Measurements from ENCODE around the gene MINDY4. TPM values are rescaled to one million over a fixed set of nuclear protein-coding genes. Genes with fewer than 3 reads are reported as not detected.

The MINDY4 gene
- total RNA-seq, 6 experiments from 2014 or later = 1.2 to 3.2 (median 2.3) TPM

DNA sequence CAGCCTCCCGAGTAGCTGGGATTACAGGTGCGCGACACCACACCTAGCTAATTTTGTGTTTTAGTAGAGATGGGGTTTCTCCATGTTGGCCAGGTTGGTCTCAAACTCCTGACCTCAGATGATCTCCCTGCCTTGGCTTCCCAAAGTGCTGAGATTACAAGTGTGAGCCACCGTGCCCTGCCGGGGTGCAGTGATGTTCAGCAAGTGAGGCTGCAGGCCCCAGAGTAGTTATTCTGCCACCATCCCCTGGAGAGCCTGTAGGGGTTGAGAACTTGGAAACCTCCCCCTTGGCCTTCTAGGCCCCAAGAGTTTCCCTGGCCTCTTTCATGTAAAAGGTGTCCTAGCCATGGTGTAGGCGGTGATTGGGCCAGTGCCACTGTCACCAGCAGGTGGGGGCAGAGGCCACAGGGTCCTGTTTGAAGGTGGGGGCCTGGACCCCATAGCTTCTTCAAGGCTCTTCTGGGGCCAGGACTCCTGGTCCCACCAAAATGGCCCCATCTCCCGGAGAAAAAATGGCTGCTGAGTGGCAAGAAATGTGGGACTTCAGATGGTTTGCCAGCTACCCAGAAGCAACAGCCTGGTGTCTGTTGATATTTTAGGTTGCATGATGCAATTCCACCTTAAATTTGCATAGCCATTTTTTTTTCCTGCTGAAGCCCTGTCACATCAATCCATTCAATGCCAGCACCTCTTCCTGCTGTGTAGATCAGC, 44.8 kb upstream of the MINDY4 start:
- TF ChIP-seq POLR2A (IDR thresholded peaks at IDR 0.05) = no peak
- Histone ChIP-seq H3K4me3 (no peak overlapping the region), H3K27ac (no peak overlapping the region), H3K36me3 (no peaks in the 10 kb centered on the region), H3K27me3 (no peaks in the 10 kb centered on the region), H3K9me3 (no peaks in the 10 kb centered on the region), H3K4me1 (no peaks in the 10 kb centered on the region)
- ATAC-seq = no peak
- no peak for DNase-seq
- 100% methylated on average over 3 of the region's 7 CpGs for WGBS (ENCODE audit: insufficient coverage, low coverage, low lambda C conversion rate, missing lambda C conversion rate)
- intact Hi-C loops (cut with DNase I) = no loop called here

DNA sequence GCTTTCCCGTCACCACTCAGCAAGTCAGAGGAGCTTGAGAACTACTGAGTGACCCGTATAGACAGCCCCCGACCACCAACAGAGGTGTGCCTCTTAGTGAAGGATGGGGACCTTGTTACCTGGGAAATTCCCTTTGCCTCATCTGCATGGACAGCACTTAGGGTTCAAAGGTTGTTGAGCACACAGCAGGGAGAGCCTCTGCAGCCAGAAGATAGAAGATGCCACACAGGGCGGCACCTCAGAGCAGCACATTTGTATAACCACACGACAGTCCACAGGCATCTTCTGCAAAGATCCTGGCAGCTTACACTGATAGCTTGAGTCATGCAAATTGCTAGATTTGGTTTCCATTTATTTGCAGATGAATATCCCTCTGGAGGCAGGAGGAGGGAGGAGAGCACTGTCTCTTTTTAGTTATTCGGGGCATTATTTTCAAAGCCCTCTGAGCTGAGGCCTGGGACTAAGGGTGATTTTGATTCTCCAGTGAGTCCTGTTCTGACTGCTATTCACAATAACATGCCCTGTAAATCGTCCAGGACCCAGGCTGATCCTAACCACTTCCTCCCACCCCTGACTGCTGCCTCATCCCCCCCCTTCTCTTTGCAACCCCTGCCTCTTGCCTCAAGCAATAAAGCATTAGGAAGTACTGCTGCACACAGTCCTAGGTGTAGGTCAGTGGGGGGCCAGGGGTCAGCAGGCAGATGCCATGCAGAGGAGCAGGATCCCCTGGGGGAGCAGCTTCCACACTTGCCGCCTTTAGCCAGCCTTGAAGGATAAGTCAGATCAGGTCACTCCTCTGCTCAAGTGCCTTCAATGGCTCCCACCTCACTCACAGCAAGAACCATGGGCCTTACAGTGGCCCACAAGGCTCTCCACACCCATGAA, 43.9 kb upstream of the MINDY4 start:
- H3K4me1 ChIP-seq = no peaks in the 10 kb centered on the region
- H3K4me3 ChIP-seq = no peak overlapping the region
- H3K27ac ChIP-seq = no peak overlapping the region
- intact Hi-C loops (cut with DNase I) = no loop called here
- no peaks in the 10 kb centered on the region for H3K9me3 ChIP-seq
- ATAC-seq (peak; percentile 20 to 45 (median 39)), DNase-seq (no peak)
- no peaks in the 10 kb centered on the region for H3K27me3 ChIP-seq
- H3K36me3 ChIP-seq = no peaks in the 10 kb centered on the region
- WGBS (ENCODE audit: insufficient coverage, low coverage, low lambda C conversion rate, missing lambda C conversion rate) = 43% methylated on average over 4 of the region's 8 CpGs
- TF ChIP-seq, protein P1, sequence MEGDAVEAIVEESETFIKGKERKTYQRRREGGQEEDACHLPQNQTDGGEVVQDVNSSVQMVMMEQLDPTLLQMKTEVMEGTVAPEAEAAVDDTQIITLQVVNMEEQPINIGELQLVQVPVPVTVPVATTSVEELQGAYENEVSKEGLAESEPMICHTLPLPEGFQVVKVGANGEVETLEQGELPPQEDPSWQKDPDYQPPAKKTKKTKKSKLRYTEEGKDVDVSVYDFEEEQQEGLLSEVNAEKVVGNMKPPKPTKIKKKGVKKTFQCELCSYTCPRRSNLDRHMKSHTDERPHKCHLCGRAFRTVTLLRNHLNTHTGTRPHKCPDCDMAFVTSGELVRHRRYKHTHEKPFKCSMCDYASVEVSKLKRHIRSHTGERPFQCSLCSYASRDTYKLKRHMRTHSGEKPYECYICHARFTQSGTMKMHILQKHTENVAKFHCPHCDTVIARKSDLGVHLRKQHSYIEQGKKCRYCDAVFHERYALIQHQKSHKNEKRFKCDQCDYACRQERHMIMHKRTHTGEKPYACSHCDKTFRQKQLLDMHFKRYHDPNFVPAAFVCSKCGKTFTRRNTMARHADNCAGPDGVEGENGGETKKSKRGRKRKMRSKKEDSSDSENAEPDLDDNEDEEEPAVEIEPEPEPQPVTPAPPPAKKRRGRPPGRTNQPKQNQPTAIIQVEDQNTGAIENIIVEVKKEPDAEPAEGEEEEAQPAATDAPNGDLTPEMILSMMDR (IDR thresholded peaks at IDR 0.05) = no peak
- TF ChIP-seq POLR2A (IDR thresholded peaks at IDR 0.05) = no peak

DNA sequence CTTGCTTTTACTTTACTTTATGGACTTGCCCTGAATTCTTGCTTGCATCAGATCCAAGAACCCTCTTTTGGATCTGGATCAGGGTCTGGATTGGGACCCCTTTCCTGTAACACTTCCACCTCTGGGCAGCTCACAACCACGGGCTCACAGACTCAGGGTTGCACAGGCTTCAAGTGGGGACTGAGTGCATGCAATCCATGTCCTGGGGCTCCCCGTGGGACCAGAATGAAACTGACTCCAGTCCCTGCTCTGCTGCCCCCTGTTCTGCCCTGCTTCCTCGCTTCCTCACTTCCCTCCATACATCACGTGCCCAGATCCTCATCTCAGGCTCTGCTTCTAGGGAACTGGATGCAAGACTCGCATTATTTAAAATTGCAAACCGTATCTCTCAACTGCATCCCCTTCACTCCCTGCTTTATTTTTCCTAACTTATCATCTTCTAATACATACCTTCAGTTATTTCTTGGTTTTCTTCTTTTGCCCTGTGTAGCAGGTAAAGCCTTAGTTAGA, 42.6 kb upstream of the MINDY4 start:
- 65% methylated on average over 4 of the region's 6 CpGs for WGBS (ENCODE audit: insufficient coverage, low coverage, low lambda C conversion rate, missing lambda C conversion rate)
- no peaks in the 10 kb centered on the region for H3K27me3 ChIP-seq
- H3K4me3 ChIP-seq = no peak overlapping the region
- intact Hi-C loops (cut with DNase I) = no loop called here
- TF ChIP-seq, protein P1 (IDR thresholded peaks at IDR 0.05) = no peak
- no peak for TF ChIP-seq POLR2A (IDR thresholded peaks at IDR 0.05)
- no peaks in the 10 kb centered on the region for H3K9me3 ChIP-seq
- DNase-seq (no peak), ATAC-seq (no peak)
- no peaks in the 10 kb centered on the region for H3K4me1 ChIP-seq
- no peak overlapping the region for H3K27ac ChIP-seq
- H3K36me3 ChIP-seq = no peaks in the 10 kb centered on the region

DNA sequence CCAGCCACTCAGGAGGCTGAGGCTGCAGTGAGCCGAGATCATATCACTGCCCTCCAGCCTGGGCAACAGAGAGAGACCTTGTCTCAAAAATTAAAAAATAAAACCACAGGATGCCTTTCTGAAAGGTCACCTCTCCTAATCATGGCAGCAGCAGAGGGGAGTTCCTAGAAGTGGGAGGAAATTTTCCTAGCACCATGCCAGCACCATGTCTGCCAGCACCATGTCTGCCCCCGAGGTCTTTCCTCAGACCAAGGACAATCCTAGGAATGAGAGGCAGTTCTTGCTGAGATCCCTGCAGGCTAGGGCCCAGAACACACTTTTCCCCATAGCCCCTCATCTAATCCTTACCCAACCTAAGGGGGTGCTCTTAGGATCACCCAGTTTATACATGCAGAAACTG, 41.6 kb upstream of the MINDY4 start:
- H3K36me3 ChIP-seq = no peaks in the 10 kb centered on the region
- intact Hi-C loops (cut with DNase I) = no loop called here
- H3K4me3 ChIP-seq = no peak overlapping the region
- H3K27ac ChIP-seq = no peak overlapping the region
- no peak for ATAC-seq
- no peak for DNase-seq
- H3K4me1 ChIP-seq = no peaks in the 10 kb centered on the region
- H3K9me3 ChIP-seq = no peaks in the 10 kb centered on the region
- H3K27me3 ChIP-seq = no peaks in the 10 kb centered on the region
- TF ChIP-seq, protein P1 (IDR thresholded peaks at IDR 0.05) = no peak
- TF ChIP-seq POLR2A (IDR thresholded peaks at IDR 0.05) = no peak
- no CpG with 5 or more reads among the region's 2 CpGs for WGBS (ENCODE audit: insufficient coverage, low coverage, low lambda C conversion rate, missing lambda C conversion rate)

DNA sequence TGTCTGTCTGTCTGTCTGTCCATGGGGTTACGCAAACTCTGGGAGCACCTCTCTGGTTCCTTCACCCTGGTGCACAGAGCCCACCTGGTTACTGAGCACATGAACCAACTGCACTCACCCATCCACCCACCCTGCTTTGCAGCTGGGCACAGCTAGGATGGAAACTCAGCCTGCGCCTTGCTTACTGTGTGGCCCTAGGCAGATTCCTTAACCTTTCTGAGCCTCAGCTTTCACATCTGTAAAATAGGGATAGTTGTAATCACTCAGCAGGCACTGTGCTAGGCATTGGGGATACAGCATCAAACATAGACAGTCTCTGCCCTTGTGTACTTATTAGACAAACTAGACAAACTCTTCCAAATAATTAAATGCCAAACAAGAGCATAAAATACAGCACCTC, 41.1 kb upstream of the MINDY4 start:
- no peak for TF ChIP-seq POLR2A (IDR thresholded peaks at IDR 0.05)
- TF ChIP-seq, protein P1 (IDR thresholded peaks at IDR 0.05) = no peak
- ATAC-seq = no peak
- WGBS (ENCODE audit: insufficient coverage, low coverage, low lambda C conversion rate, missing lambda C conversion rate) = no CpG with 5 or more reads among the region's 2 CpGs

More for the DNA sequence above, 41.1 kb upstream of the MINDY4 start:
- DNase-seq = no peak
- no peak overlapping the region for H3K27ac ChIP-seq
- H3K9me3 ChIP-seq = no peaks in the 10 kb centered on the region
- no peaks in the 10 kb centered on the region for H3K4me1 ChIP-seq
- intact Hi-C loops (cut with DNase I) = no loop called here
- H3K36me3 ChIP-seq = no peaks in the 10 kb centered on the region
- no peaks in the 10 kb centered on the region for H3K27me3 ChIP-seq
- no peak overlapping the region for H3K4me3 ChIP-seq

Measured in right lobe of liver (tissue), 6 donors.